ENCODE data around the gene CD2BP2.

- TF ChIP-seq CTCF (IDR thresholded peaks at IDR 0.05; ENCODE audit: insufficient read depth, low read length, poor library complexity, severe bottlenecking) (no peak), EZH2phosphoT487 (conservative IDR thresholded peaks at IDR 0.05; ENCODE audit: low read length) (no peak)
Observed at GRCh38 chr16:30381291-30382041, 26.4 kb upstream of the CD2BP2 start.

Data from SU-DHL-6 (cell line).